ENCODE data around the gene PARVG.

GRCh38 chr22:44137415-44137814 is 43.3 kb upstream of the PARVG start:
- TF ChIP-seq, protein P1, sequence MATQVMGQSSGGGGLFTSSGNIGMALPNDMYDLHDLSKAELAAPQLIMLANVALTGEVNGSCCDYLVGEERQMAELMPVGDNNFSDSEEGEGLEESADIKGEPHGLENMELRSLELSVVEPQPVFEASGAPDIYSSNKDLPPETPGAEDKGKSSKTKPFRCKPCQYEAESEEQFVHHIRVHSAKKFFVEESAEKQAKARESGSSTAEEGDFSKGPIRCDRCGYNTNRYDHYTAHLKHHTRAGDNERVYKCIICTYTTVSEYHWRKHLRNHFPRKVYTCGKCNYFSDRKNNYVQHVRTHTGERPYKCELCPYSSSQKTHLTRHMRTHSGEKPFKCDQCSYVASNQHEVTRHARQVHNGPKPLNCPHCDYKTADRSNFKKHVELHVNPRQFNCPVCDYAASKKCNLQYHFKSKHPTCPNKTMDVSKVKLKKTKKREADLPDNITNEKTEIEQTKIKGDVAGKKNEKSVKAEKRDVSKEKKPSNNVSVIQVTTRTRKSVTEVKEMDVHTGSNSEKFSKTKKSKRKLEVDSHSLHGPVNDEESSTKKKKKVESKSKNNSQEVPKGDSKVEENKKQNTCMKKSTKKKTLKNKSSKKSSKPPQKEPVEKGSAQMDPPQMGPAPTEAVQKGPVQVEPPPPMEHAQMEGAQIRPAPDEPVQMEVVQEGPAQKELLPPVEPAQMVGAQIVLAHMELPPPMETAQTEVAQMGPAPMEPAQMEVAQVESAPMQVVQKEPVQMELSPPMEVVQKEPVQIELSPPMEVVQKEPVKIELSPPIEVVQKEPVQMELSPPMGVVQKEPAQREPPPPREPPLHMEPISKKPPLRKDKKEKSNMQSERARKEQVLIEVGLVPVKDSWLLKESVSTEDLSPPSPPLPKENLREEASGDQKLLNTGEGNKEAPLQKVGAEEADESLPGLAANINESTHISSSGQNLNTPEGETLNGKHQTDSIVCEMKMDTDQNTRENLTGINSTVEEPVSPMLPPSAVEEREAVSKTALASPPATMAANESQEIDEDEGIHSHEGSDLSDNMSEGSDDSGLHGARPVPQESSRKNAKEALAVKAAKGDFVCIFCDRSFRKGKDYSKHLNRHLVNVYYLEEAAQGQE (IDR thresholded peaks at IDR 0.05; ENCODE audit: insufficient read depth in 1 of 2, low read depth in 2 of 2, low read length in 2 of 2): no peak
- TF ChIP-seq POLR2AphosphoS5 (IDR thresholded peaks at IDR 0.05; ENCODE audit: low read depth, low read length): no peak

All from PFSK-1 (cell line).